ENCODE results near the gene LRMDA.

The LRMDA gene

DNA sequence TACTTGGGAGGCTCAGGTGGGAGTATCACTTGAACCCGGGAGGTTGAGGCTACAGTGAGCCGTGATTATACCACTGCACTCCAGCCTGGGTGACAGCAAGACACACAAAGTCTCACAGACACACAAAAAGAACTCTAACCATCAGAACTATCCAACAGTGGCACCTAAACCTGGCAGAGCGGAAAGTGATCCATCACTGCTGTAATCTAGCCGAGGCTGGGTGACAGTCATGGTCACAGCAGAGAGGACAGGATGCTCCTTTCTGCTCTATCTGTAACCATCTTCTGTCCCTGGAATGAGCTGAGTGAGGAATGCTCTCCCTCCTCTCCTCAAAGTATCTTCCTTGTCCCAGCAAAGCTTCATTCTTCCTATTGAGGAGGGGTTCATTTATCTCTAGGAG is 656.6 kb downstream of the LRMDA start:
- Histone ChIP-seq H3K9ac (ENCODE audit: low read depth, low read length) (no peak overlapping the region), H3K4me3 (ENCODE audit: low read length) (no peak overlapping the region), H3K9me3 (ENCODE audit: insufficient read depth, low read depth, low read length) (no peaks in the 10 kb centered on the region), H3K36me3 (ENCODE audit: insufficient read depth, low read length) (no peaks in the 10 kb centered on the region), H3K27ac (ENCODE audit: low read depth, low read length) (no peak overlapping the region), H3K27me3 (ENCODE audit: insufficient read depth, low read length) (no peaks in the 10 kb centered on the region), H3K4me1 (ENCODE audit: insufficient read depth, low read length) (peaks cover 6% of the 10 kb centered on the region)
- WGBS: 95% methylated on average over 4 of the region's 4 CpGs

DNA sequence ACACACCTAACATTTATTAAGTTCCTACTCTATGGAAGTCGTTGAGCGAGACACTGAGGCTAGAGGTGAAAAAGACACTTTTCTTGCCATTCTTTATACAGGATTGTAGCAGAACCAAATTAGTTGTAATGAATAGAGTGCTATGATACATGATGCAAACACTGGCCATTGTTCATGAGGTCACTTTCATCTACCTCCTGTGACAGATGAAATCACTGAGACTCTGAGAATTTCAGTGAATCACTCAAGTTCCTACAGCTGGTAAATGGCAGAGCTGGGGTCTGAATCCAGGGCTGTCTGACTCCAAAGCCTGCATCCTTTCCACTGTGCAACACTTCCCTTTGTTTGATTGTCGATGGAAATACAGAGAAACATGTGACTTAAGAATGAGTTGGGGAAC is 657.6 kb downstream of the LRMDA start:
- Histone ChIP-seq H3K36me3 (ENCODE audit: insufficient read depth, low read length) (no peaks in the 10 kb centered on the region), H3K9me3 (ENCODE audit: insufficient read depth, low read depth, low read length) (no peaks in the 10 kb centered on the region), H3K4me3 (ENCODE audit: low read length) (no peak overlapping the region), H3K4me1 (ENCODE audit: insufficient read depth, low read length) (peaks cover 6% of the 10 kb centered on the region), H3K27me3 (ENCODE audit: insufficient read depth, low read length) (no peaks in the 10 kb centered on the region), H3K27ac (ENCODE audit: low read depth, low read length) (no peak overlapping the region), H3K9ac (ENCODE audit: low read depth, low read length) (no peak overlapping the region)
- WGBS: 100% methylated on average over 3 of the region's 3 CpGs

DNA sequence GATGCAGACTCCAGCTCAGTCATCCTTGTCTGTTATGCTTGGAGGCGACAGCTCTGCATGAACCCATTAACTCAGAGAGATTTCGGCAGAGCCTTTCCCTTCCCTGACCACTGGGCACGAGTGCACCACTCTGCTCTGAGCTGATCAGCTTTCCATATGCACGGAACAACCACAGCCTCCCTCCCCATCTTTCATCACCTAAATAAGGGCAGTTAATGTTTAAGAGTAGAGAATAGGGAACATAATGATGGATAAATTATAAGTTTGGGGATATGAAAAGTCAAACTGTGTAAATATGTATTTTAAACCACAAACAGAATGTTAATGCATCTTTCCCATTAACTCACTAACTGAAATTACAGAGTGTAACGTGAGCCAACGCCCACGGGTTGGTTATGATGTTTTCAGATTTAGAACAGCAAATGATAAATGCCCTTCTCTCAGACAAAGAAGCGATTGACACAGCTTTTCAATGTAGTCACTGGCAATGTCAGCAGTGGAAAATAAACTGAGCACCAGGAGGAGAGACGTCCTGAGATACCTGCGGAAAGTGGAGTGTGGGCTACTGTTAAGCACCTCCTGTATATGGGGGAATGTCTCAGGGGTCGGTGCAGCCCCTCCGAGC is 658.2 kb downstream of the LRMDA start:
- 94% methylated on average over 11 of the region's 12 CpGs for WGBS

GRCh38 chr10:76091926-76092325 is 660.5 kb downstream of the LRMDA start:
- WGBS: 83% methylated on average over 1 of the region's 1 CpG
- H3K36me3 ChIP-seq (ENCODE audit: insufficient read depth, low read length): no peaks in the 10 kb centered on the region
- no peaks in the 10 kb centered on the region; the same call in 1 of the 2 replicates for H3K4me1 ChIP-seq (ENCODE audit: insufficient read depth, low read length)
- H3K9me3 ChIP-seq (ENCODE audit: insufficient read depth, low read depth, low read length): no peaks in the 10 kb centered on the region
- H3K27me3 ChIP-seq (ENCODE audit: insufficient read depth, low read length): no peaks in the 10 kb centered on the region
- no peak overlapping the region for H3K4me3 ChIP-seq (ENCODE audit: low read length)
- no peak overlapping the region for H3K27ac ChIP-seq (ENCODE audit: low read depth, low read length)
- H3K9ac ChIP-seq (ENCODE audit: low read depth, low read length): no peak overlapping the region

More for the DNA sequence above, 658.2 kb downstream of the LRMDA start:
- Histone ChIP-seq H3K4me3 (ENCODE audit: low read length) (no peak overlapping the region), H3K27me3 (ENCODE audit: insufficient read depth, low read length) (no peaks in the 10 kb centered on the region), H3K9me3 (ENCODE audit: insufficient read depth, low read depth, low read length) (no peaks in the 10 kb centered on the region), H3K9ac (ENCODE audit: low read depth, low read length) (no peak overlapping the region), H3K4me1 (ENCODE audit: insufficient read depth, low read length) (peaks cover 6% of the 10 kb centered on the region), H3K27ac (ENCODE audit: low read depth, low read length) (no peak overlapping the region), H3K36me3 (ENCODE audit: insufficient read depth, low read length) (no peaks in the 10 kb centered on the region)

DNA sequence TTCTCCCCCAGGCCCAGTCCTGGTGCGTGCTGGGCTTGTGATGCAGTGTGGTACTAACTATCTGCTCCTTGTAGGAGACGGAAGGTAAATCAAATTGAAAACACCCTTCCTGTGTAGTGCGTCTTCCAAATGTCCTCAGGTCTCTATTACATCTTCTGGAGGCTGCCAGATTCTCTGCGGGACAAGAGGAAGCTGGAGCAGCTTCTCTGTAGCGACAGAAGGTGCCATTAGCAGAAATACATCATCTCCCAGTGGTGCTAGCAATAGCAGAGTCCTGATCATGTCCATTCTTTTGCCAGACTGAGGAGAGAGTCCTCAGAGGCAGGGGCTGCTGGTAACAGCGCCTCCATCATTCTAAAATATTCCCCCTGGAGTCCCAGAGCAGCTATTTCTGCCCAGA is 675.2 kb downstream of the LRMDA start:
- Histone ChIP-seq H3K27ac (ENCODE audit: low read depth, low read length) (no peak overlapping the region), H3K4me1 (ENCODE audit: insufficient read depth, low read length) (peaks cover 17% of the 10 kb centered on the region), H3K9ac (ENCODE audit: low read depth, low read length) (no peak overlapping the region), H3K36me3 (ENCODE audit: insufficient read depth, low read length) (no peaks in the 10 kb centered on the region), H3K4me3 (ENCODE audit: low read length) (no peak overlapping the region), H3K9me3 (ENCODE audit: insufficient read depth, low read depth, low read length) (no peaks in the 10 kb centered on the region; the same call in 1 of the 2 replicates), H3K27me3 (ENCODE audit: insufficient read depth, low read length) (no peaks in the 10 kb centered on the region)
- WGBS: 96% methylated on average over 6 of the region's 6 CpGs

- H3K27ac ChIP-seq (ENCODE audit: low read depth, low read length): no peak overlapping the region
- H3K4me1 ChIP-seq (ENCODE audit: insufficient read depth, low read length): peaks cover 11% of the 10 kb centered on the region
- no peaks in the 10 kb centered on the region for H3K9me3 ChIP-seq (ENCODE audit: insufficient read depth, low read depth, low read length)
- no peaks in the 10 kb centered on the region for H3K27me3 ChIP-seq (ENCODE audit: insufficient read depth, low read length)
- no peaks in the 10 kb centered on the region for H3K36me3 ChIP-seq (ENCODE audit: insufficient read depth, low read length)
- H3K4me3 ChIP-seq (ENCODE audit: low read length): no peak overlapping the region
- no peak overlapping the region for H3K9ac ChIP-seq (ENCODE audit: low read depth, low read length)
- WGBS: 98% methylated on average over 4 of the region's 4 CpGs
These were observed 677.3 kb downstream of the LRMDA start for GRCh38 chr10:76108563-76109359.

- H3K27ac ChIP-seq (ENCODE audit: low read depth, low read length): no peak overlapping the region
- H3K4me1 ChIP-seq (ENCODE audit: insufficient read depth, low read length): peaks cover 15% of the 10 kb centered on the region
- H3K36me3 ChIP-seq (ENCODE audit: insufficient read depth, low read length): no peaks in the 10 kb centered on the region
- H3K9me3 ChIP-seq (ENCODE audit: insufficient read depth, low read depth, low read length): no peaks in the 10 kb centered on the region
- no peak overlapping the region for H3K9ac ChIP-seq (ENCODE audit: low read depth, low read length)
- 95% methylated on average over 3 of the region's 4 CpGs for WGBS
- H3K4me3 ChIP-seq (ENCODE audit: low read length): no peak overlapping the region
- H3K27me3 ChIP-seq (ENCODE audit: insufficient read depth, low read length): no peaks in the 10 kb centered on the region
These were observed 680.0 kb downstream of the LRMDA start for GRCh38 chr10:76111404-76111803.

DNA sequence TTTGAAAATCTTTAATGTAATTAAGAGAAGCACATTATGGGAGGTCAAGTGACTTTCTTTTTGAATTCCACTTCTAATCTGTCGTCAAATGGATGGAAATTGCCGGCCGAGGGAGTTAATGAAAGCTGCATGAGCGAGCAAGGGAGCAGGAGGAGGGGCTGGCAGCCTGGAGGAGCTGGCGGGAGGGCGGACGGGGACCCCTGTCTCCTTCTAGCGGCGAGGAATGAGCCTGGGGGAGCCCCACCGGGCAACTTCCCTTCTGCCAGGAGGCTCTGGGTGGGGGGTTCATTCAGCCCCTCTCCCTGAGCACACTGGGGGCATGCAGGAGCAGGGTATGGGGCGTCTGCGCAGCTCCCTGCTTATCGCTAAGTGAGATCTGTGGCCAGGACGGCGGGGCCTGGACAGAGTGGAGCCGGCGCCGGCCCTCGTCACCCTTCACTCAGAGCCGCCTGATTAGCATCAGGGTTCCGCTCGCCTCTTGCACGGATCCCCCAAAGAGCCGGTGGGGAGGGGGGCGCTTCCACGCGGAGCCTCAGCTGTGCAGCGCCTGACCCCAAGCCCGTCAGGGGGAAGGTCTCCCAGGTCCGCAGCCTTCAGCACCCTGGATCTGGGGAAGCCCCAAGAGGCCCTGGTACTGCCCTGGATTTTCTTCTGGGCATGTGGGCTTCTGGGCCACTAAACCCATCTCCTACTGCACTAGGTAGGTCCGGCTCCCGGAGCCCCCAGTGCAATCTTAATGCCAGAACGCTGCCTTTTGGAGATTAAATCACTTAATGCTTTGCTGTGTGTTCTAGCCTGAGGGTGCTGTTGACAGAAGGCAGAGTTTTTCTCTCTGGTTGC is 680.8 kb downstream of the LRMDA start:
- WGBS: 87% methylated on average over 33 of the region's 33 CpGs
- H3K27me3 ChIP-seq (ENCODE audit: insufficient read depth, low read length): no peaks in the 10 kb centered on the region

DNA sequence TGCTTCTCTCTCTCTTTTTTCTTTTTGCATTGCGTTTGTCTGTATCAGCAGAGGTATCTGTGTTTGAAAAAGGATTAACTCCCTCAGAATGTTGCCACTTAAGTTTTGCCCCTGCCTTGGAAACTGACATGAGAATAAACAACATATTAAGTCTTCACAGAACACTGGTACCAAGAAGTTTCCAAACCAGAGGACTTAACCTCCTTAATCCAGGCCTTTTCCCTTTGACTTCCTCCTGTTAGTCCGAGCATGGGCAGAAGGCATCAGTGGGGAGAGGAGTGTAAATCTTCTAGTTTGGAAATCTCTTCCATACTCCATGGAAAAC is 681.4 kb downstream of the LRMDA start:
- WGBS: no CpG with 5 or more reads among the region's 2 CpGs
- H3K4me3 ChIP-seq (ENCODE audit: low read length): no peak overlapping the region
- no peaks in the 10 kb centered on the region for H3K27me3 ChIP-seq (ENCODE audit: insufficient read depth, low read length)
- no peak overlapping the region for H3K27ac ChIP-seq (ENCODE audit: low read depth, low read length)
- H3K4me1 ChIP-seq (ENCODE audit: insufficient read depth, low read length): peaks cover 15% of the 10 kb centered on the region
- no peaks in the 10 kb centered on the region for H3K9me3 ChIP-seq (ENCODE audit: insufficient read depth, low read depth, low read length)
- no peak overlapping the region for H3K9ac ChIP-seq (ENCODE audit: low read depth, low read length)
- no peaks in the 10 kb centered on the region for H3K36me3 ChIP-seq (ENCODE audit: insufficient read depth, low read length)

More for the DNA sequence above, 680.8 kb downstream of the LRMDA start:
- no peaks in the 10 kb centered on the region for H3K36me3 ChIP-seq (ENCODE audit: insufficient read depth, low read length)
- no peak overlapping the region for H3K27ac ChIP-seq (ENCODE audit: low read depth, low read length)
- peaks cover 15% of the 10 kb centered on the region for H3K4me1 ChIP-seq (ENCODE audit: insufficient read depth, low read length)
- no peaks in the 10 kb centered on the region for H3K9me3 ChIP-seq (ENCODE audit: insufficient read depth, low read depth, low read length)
- no peak overlapping the region for H3K9ac ChIP-seq (ENCODE audit: low read depth, low read length)
- no peak overlapping the region for H3K4me3 ChIP-seq (ENCODE audit: low read length)

- Histone ChIP-seq H3K9ac (ENCODE audit: low read depth, low read length) (no peak overlapping the region), H3K4me1 (ENCODE audit: insufficient read depth, low read length) (peaks cover 15% of the 10 kb centered on the region), H3K4me3 (ENCODE audit: low read length) (no peak overlapping the region), H3K36me3 (ENCODE audit: insufficient read depth, low read length) (no peaks in the 10 kb centered on the region), H3K27ac (ENCODE audit: low read depth, low read length) (no peak overlapping the region; the same call in 1 of the 2 replicates), H3K27me3 (ENCODE audit: insufficient read depth, low read length) (no peaks in the 10 kb centered on the region), H3K9me3 (ENCODE audit: insufficient read depth, low read depth, low read length) (no peaks in the 10 kb centered on the region)
- WGBS: 78% methylated on average over 2 of the region's 4 CpGs
These were observed 682.5 kb downstream of the LRMDA start for GRCh38 chr10:76113952-76114351.

DNA sequence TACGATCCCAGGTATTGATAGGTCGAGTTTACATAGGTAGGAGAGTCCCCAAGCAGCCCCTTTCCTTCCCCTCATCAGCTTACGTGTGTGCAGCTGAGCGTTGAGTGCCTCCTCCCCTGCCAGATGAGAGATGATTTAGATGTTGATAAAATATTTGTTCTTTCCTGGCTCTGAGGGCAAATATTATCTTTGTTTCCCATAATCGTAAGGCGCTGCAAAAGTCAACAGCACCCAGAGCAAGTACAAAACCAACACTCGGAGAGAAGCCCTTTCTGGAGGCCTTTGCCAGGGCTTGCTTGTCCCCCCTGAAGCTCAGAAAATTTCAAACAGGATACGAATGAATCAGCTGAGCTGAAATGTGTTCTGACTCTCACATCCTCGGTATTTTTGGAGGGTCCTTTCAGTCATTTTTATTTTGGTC is 683.2 kb downstream of the LRMDA start:
- Histone ChIP-seq H3K27ac (ENCODE audit: low read depth, low read length) (no peak overlapping the region), H3K4me3 (ENCODE audit: low read length) (no peak overlapping the region), H3K36me3 (ENCODE audit: insufficient read depth, low read length) (no peaks in the 10 kb centered on the region), H3K9me3 (ENCODE audit: insufficient read depth, low read depth, low read length) (no peaks in the 10 kb centered on the region), H3K27me3 (ENCODE audit: insufficient read depth, low read length) (no peaks in the 10 kb centered on the region), H3K9ac (ENCODE audit: low read depth, low read length) (no peak overlapping the region), H3K4me1 (ENCODE audit: insufficient read depth, low read length) (peaks cover 15% of the 10 kb centered on the region)
- 85% methylated on average over 8 of the region's 9 CpGs for WGBS
